Uterus (tissue), 2 donors: Measurements from ENCODE around the gene TULP1.

Experiments
- POLR2A ChIP-seq, 2 donors: fragments of 450-650 bp; IDR thresholded peaks; one replicate each; pipeline ENCODE4 v1.6.1; 2016; ENCODE audit warnings: antibody characterized with exemption in 2 of 2, mild to moderate bottlenecking in 1 of 2, moderate library complexity in 1 of 2
- TF ChIP-seq, protein P1 (sequence below), 4 experiments: fragments of 200-600 bp in 2 of 4; fragments of 450-650 bp in 2 of 4; sonication (generic) in 2 of 4; IDR thresholded peaks; one replicate each; pipeline ENCODE4 v1.5.1; 2016 to 2019; ENCODE audit warnings: antibody characterized with exemption in 4 of 4, mild to moderate bottlenecking in 2 of 4, moderate library complexity in 1 of 4

GRCh38 chr6:35554811-35555210 is 42.1 kb upstream of the TULP1 start:
- TF ChIP-seq, protein P1, sequence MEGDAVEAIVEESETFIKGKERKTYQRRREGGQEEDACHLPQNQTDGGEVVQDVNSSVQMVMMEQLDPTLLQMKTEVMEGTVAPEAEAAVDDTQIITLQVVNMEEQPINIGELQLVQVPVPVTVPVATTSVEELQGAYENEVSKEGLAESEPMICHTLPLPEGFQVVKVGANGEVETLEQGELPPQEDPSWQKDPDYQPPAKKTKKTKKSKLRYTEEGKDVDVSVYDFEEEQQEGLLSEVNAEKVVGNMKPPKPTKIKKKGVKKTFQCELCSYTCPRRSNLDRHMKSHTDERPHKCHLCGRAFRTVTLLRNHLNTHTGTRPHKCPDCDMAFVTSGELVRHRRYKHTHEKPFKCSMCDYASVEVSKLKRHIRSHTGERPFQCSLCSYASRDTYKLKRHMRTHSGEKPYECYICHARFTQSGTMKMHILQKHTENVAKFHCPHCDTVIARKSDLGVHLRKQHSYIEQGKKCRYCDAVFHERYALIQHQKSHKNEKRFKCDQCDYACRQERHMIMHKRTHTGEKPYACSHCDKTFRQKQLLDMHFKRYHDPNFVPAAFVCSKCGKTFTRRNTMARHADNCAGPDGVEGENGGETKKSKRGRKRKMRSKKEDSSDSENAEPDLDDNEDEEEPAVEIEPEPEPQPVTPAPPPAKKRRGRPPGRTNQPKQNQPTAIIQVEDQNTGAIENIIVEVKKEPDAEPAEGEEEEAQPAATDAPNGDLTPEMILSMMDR (IDR thresholded peaks at IDR 0.05) = no peak
- no peak for TF ChIP-seq POLR2A (IDR thresholded peaks at IDR 0.05)
